H9 (cell line): ENCODE measurements around the gene ADORA1. TPM values are rescaled to one million over a fixed set of nuclear protein-coding genes. Genes with fewer than 3 reads are reported as not detected.

Experiments
- DNase-seq: peaks from one replicate; pipeline ENCODE4 v3.0.0-alpha.2; 2017
- H2AFZ ChIP-seq: one replicate; pipeline ENCODE4 v1.6.1; 2013; ENCODE audit warnings: mild to moderate bottlenecking, low read length, control low read depth, moderate library complexity
- H2AK5ac ChIP-seq: 2 replicates; pipeline ENCODE4 v1.6.1; 2013; ENCODE audit warnings: low read length, control low read depth, mixed read lengths; ENCODE audit not compliant: insufficient read length
- H2BK120ac ChIP-seq: one replicate; pipeline ENCODE4 v1.6.1; 2013; ENCODE audit warnings: low read depth, mild to moderate bottlenecking, low read length, control low read depth, inconsistent platforms; ENCODE audit not compliant: poor library complexity, severe bottlenecking
- H2BK12ac ChIP-seq: 2 replicates; pipeline ENCODE4 v1.6.1; 2013; ENCODE audit warnings: low read length, control low read depth, mixed read lengths, low read depth; ENCODE audit not compliant: insufficient read length
- H2BK15ac ChIP-seq: 2 replicates; pipeline ENCODE4 v1.6.1; 2013; ENCODE audit warnings: low read depth, low read length, control low read depth
- H2BK20ac ChIP-seq: one replicate; pipeline ENCODE4 v1.6.1; 2013; ENCODE audit warnings: low read depth, mild to moderate bottlenecking, low read length, control low read depth, inconsistent platforms; ENCODE audit not compliant: poor library complexity, severe bottlenecking
- H2BK5ac ChIP-seq: 2 replicates; pipeline ENCODE4 v1.6.1; 2013; ENCODE audit warnings: low read length, control low read depth, mixed read lengths; ENCODE audit not compliant: insufficient read length
- H3K14ac ChIP-seq: 2 replicates; pipeline ENCODE4 v1.6.1; 2013; ENCODE audit warnings: low read length, control low read depth; ENCODE audit not compliant: insufficient read depth
- H3K18ac ChIP-seq: 2 replicates; pipeline ENCODE4 v1.6.1; 2013; ENCODE audit warnings: low read depth, mild to moderate bottlenecking, mixed read lengths, low read length, control low read depth; ENCODE audit not compliant: insufficient read length
- H3K23ac ChIP-seq: 2 replicates; pipeline ENCODE4 v1.6.1; 2013; ENCODE audit warnings: low read length, control low read depth, mixed read lengths, low read depth; ENCODE audit not compliant: insufficient read length
- H3K23me2 ChIP-seq: 2 replicates; pipeline ENCODE4 v1.6.1; 2013; ENCODE audit warnings: low read depth, mild to moderate bottlenecking, mixed read lengths, low read length, control low read depth; ENCODE audit not compliant: insufficient read length, poor library complexity, severe bottlenecking
- H3K27ac ChIP-seq: 2 replicates; pipeline ENCODE4 v1.5.1; 2013; ENCODE audit warnings: low read length, control low read depth, mixed read lengths, low read depth; ENCODE audit not compliant: insufficient read length
- H3K27me3 ChIP-seq: 2 replicates; pipeline ENCODE4 v1.6.1; 2013; ENCODE audit warnings: low read length, control low read depth, inconsistent platforms; ENCODE audit not compliant: insufficient read depth
- H3K4ac ChIP-seq: 2 replicates; pipeline ENCODE4 v1.6.1; 2013; ENCODE audit warnings: low read depth, mild to moderate bottlenecking, control low read depth, inconsistent platforms, low read length, moderate library complexity
- H3K4me1 ChIP-seq: 2 replicates; pipeline ENCODE4 v1.6.1; 2013; ENCODE audit warnings: low read length, control low read depth, inconsistent platforms; ENCODE audit not compliant: insufficient read depth
- H3K4me2 ChIP-seq: 2 replicates; pipeline ENCODE4 v1.6.1; 2013; ENCODE audit warnings: low read length, control low read depth, mixed read lengths; ENCODE audit not compliant: insufficient read length, insufficient read depth
- H3K56ac ChIP-seq: 2 replicates; pipeline ENCODE4 v1.6.1; 2013; ENCODE audit warnings: low read depth, mild to moderate bottlenecking, mixed read lengths, low read length, control low read depth; ENCODE audit not compliant: insufficient read length
- H3K79me1 ChIP-seq: 2 replicates; pipeline ENCODE4 v1.6.1; 2013; ENCODE audit warnings: low read depth, mild to moderate bottlenecking, moderate library complexity, low read length, control low read depth, inconsistent platforms; ENCODE audit not compliant: insufficient read depth, poor library complexity, severe bottlenecking
- H3K79me2 ChIP-seq: 2 replicates; pipeline ENCODE4 v1.6.1; 2013; ENCODE audit warnings: low read length, control low read depth, inconsistent platforms; ENCODE audit not compliant: insufficient read depth
- H3K9ac ChIP-seq: 2 replicates; pipeline ENCODE4 v1.6.1; 2013; ENCODE audit warnings: low read length, control low read depth, mixed read lengths; ENCODE audit not compliant: insufficient read length; ENCODE audit errors: extremely low read depth
- H3K9me3 ChIP-seq: one replicate; pipeline ENCODE4 v1.6.1; 2013; ENCODE audit warnings: low read depth, low read length, inconsistent platforms; ENCODE audit not compliant: control insufficient read depth
- H3T11ph ChIP-seq: one replicate; pipeline ENCODE4 v1.6.1; 2013; ENCODE audit warnings: mild to moderate bottlenecking, low read length, control low read depth, inconsistent platforms
- H4K20me1 ChIP-seq: one replicate; pipeline ENCODE4 v1.6.1; 2013; ENCODE audit not compliant: control insufficient read depth, insufficient read length, insufficient read depth
- H4K5ac ChIP-seq: 2 replicates; pipeline ENCODE4 v1.6.1; 2013; ENCODE audit warnings: low read depth, mild to moderate bottlenecking, mixed read lengths, low read length, control low read depth; ENCODE audit not compliant: insufficient read length
- H4K8ac ChIP-seq: replicated peaks from 2 replicates; pipeline ENCODE4 v1.6.1; 2013; ENCODE audit warnings: low read length, control low read depth, mixed read lengths, low read depth; ENCODE audit not compliant: insufficient read length
- H4K91ac ChIP-seq: 2 replicates; pipeline ENCODE4 v1.6.1; 2013; ENCODE audit warnings: low read depth, mild to moderate bottlenecking, moderate library complexity, mixed read lengths, low read length, control low read depth; ENCODE audit not compliant: insufficient read length
- H3K27ac Mint-ChIP-seq, 3 experiments: 2 replicates in 2 of 3; 3 replicates in 1 of 3; pipeline ENCODE4 v1.8.0; 2020 to 2021; ENCODE audit warnings: mixed read lengths in 3 of 3, mild to moderate bottlenecking in 1 of 3, moderate library complexity in 1 of 3
- H3K27me3 Mint-ChIP-seq: 2 replicates; pipeline ENCODE4 v1.8.0; 2021; ENCODE audit warnings: low read depth, mild to moderate bottlenecking, moderate library complexity, mixed read lengths
- H3K36me3 Mint-ChIP-seq, 3 experiments: 2 replicates in 2 of 3; 3 replicates in 1 of 3; pipeline ENCODE4 v1.8.0; 2020 to 2021; ENCODE audit warnings: low read depth in 3 of 3, mixed read lengths in 3 of 3; ENCODE audit not compliant: insufficient read depth in 1 of 3
- H3K4me1 Mint-ChIP-seq, 2 experiments: 2 replicates each; pipeline ENCODE4 v1.8.0; 2020; ENCODE audit warnings: mixed read lengths in 2 of 2
- H3K4me3 Mint-ChIP-seq, 2 experiments: 2 replicates in 1 of 2; 3 replicates in 1 of 2; pipeline ENCODE4 v1.8.0; 2020 to 2021; ENCODE audit warnings: mild to moderate bottlenecking in 2 of 2, mixed read lengths in 2 of 2, moderate library complexity in 1 of 2
- H3K9me3 Mint-ChIP-seq, 2 experiments: 2 replicates in 1 of 2; 3 replicates in 1 of 2; pipeline ENCODE4 v1.8.0; 2020; ENCODE audit warnings: mild to moderate bottlenecking in 2 of 2, mixed read lengths in 2 of 2, moderate library complexity in 1 of 2
- WGBS: extraction: QIAGEN DNeasy Blood & Tissue Kit; methylation state at CpG from one replicate; pipeline ENCODE4 v1.1.7; 2013; ENCODE audit warnings: missing lambda C conversion rate, low lambda C conversion rate, mixed read lengths; ENCODE audit not compliant: insufficient read length; ENCODE audit errors: extremely low coverage; 5-methylcytosine and 5-hydroxymethylcytosine counted together
- total RNA-seq: library from RNA; stranded (reverse); gene quantifications from 2 replicates; pipeline ENCODE4 v1.2.1, GENCODE V29; 2021
- TF ChIP-seq, protein P1 (sequence below): fragments of 200-600 bp; sonication (generic); conservative IDR thresholded peaks from 3 replicates; pipeline ENCODE4 v1.8.0; 2021; ENCODE audit warnings: antibody characterized with exemption, mild to moderate bottlenecking

The ADORA1 gene
- total RNA-seq, 1 experiment from 2014 or later: 1.3 TPM

DNA sequence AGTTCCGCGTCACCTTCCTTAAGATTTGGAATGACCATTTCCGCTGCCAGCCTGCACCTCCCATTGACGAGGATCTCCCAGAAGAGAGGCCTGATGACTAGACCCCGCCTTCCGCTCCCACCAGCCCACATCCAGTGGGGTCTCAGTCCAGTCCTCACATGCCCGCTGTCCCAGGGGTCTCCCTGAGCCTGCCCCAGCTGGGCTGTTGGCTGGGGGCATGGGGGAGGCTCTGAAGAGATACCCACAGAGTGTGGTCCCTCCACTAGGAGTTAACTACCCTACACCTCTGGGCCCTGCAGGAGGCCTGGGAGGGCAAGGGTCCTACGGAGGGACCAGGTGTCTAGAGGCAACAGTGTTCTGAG, 38.3 kb downstream of the ADORA1 start:
- no peak overlapping the region for H3K56ac ChIP-seq
- no peaks in the 10 kb centered on the region for H3K36me3 Mint-ChIP-seq

More for the DNA sequence above, 38.3 kb downstream of the ADORA1 start:
- H4K5ac ChIP-seq: no peak overlapping the region
- H3T11ph ChIP-seq: no peak overlapping the region
- H3K27ac Mint-ChIP-seq: no peak overlapping the region
- no peaks in the 10 kb centered on the region for H4K20me1 ChIP-seq
- H2BK12ac ChIP-seq: no peak overlapping the region
- TF ChIP-seq, protein P1, sequence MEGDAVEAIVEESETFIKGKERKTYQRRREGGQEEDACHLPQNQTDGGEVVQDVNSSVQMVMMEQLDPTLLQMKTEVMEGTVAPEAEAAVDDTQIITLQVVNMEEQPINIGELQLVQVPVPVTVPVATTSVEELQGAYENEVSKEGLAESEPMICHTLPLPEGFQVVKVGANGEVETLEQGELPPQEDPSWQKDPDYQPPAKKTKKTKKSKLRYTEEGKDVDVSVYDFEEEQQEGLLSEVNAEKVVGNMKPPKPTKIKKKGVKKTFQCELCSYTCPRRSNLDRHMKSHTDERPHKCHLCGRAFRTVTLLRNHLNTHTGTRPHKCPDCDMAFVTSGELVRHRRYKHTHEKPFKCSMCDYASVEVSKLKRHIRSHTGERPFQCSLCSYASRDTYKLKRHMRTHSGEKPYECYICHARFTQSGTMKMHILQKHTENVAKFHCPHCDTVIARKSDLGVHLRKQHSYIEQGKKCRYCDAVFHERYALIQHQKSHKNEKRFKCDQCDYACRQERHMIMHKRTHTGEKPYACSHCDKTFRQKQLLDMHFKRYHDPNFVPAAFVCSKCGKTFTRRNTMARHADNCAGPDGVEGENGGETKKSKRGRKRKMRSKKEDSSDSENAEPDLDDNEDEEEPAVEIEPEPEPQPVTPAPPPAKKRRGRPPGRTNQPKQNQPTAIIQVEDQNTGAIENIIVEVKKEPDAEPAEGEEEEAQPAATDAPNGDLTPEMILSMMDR: no peak
- no peak overlapping the region for H3K18ac ChIP-seq
- H3K4me1 Mint-ChIP-seq: peaks cover 3 to 8% of the 10 kb centered on the region in 2 experiments; a peak in 3 of 4 replicates
- no peaks in the 10 kb centered on the region for H3K27me3 ChIP-seq
- no peak for DNase-seq
- no peaks in the 10 kb centered on the region for H3K23me2 ChIP-seq
- no peak overlapping the region for H4K8ac ChIP-seq
- H3K4ac ChIP-seq: no peak overlapping the region
- H3K79me1 ChIP-seq: no peaks in the 10 kb centered on the region
- H3K9me3 ChIP-seq: no peaks in the 10 kb centered on the region
- peaks cover 16% of the 10 kb centered on the region for H3K27me3 Mint-ChIP-seq
- no peak overlapping the region for H3K4me2 ChIP-seq
- H3K27ac ChIP-seq: no peak overlapping the region
- H2AFZ ChIP-seq: no peak overlapping the region
- H3K23ac ChIP-seq: no peak overlapping the region
- H4K91ac ChIP-seq: no peak overlapping the region
- H2BK5ac ChIP-seq: no peak overlapping the region
- H3K14ac ChIP-seq: no peak overlapping the region
- no peaks in the 10 kb centered on the region for H3K9me3 Mint-ChIP-seq
- H3K9ac ChIP-seq: no peak overlapping the region
- WGBS: no CpG with 5 or more reads among the region's 8 CpGs
- no peaks in the 10 kb centered on the region for H3K4me1 ChIP-seq
- H2AK5ac ChIP-seq: no peak overlapping the region
- no peaks in the 10 kb centered on the region for H3K79me2 ChIP-seq
- no peak overlapping the region for H2BK120ac ChIP-seq
- H3K4me3 Mint-ChIP-seq: no peak overlapping the region
- no peak overlapping the region for H2BK20ac ChIP-seq
- H2BK15ac ChIP-seq: no peak overlapping the region
